Non-pigmented ciliary epithelial cell (primary cell): ENCODE data around the gene GCK.
"Not testable (repeated sequence)": the region's sequence is repeated elsewhere in the genome, so short reads cannot be mapped to it uniquely, and the experiment has no call there.

Experiments used
- DNase-seq: peaks from one replicate; pipeline ENCODE4 v3.0.0-alpha.2; 2010; ENCODE audit warnings: low read depth

Gene GCK

GRCh38 chr7:44177570-44178131, 11.6 kb downstream of the GCK start:
- no peak for DNase-seq

- no peak for DNase-seq
These were observed 12.8 kb downstream of the GCK start for GRCh38 chr7:44176486-44176885.

- no peak for DNase-seq
These were observed 13.5 kb downstream of the GCK start for GRCh38 chr7:44175730-44176129.

GRCh38 chr7:44174694-44174948, 14.6 kb downstream of the GCK start:
- not testable (repeated sequence) for DNase-seq

- DNase-seq: no peak
These were observed 15.1 kb downstream of the GCK start for GRCh38 chr7:44173911-44174693.

GRCh38 chr7:44172803-44173424, 16.3 kb downstream of the GCK start:
- DNase-seq: no peak

GRCh38 chr7:44172352-44172751, 16.9 kb downstream of the GCK start:
- DNase-seq: no peak

GRCh38 chr7:44171901-44172300, 17.3 kb downstream of the GCK start:
- DNase-seq: not testable (repeated sequence)

GRCh38 chr7:44167920-44168319, 21.3 kb downstream of the GCK start:
- no peak for DNase-seq

- DNase-seq: peak; percentile 83
These were observed 25.6 kb downstream of the GCK start for GRCh38 chr7:44163591-44163990.

GRCh38 chr7:44162785-44163395, 26.3 kb downstream of the GCK start:
- no peak for DNase-seq

- no peak for DNase-seq
These were observed 27.1 kb downstream of the GCK start for GRCh38 chr7:44162179-44162578.

GRCh38 chr7:44161371-44161770, 27.9 kb downstream of the GCK start:
- DNase-seq: no peak

- DNase-seq: no peak
These were observed 29.2 kb downstream of the GCK start for GRCh38 chr7:44159824-44160630.

- DNase-seq: no peak
These were observed 30.2 kb downstream of the GCK start for GRCh38 chr7:44158873-44159631.

- DNase-seq: no peak
These were observed 31.0 kb downstream of the GCK start for GRCh38 chr7:44158096-44158872.

GRCh38 chr7:44157116-44158080, 31.8 kb downstream of the GCK start:
- no peak for DNase-seq

GRCh38 chr7:44156453-44157010, 32.7 kb downstream of the GCK start:
- DNase-seq: no peak
